Neural progenitor cell (in vitro differentiated cells): ENCODE measurements around the gene GALNTL6.

Experiments
- CTCF ChIP-seq: fragments of 200-600 bp; sonication (generic); IDR thresholded peaks from 2 replicates; pipeline ENCODE4 v1.5.1; 2017; ENCODE audit warnings: antibody characterized with exemption, mild to moderate bottlenecking
- EZH2 ChIP-seq: fragments of 200-600 bp; sonication (generic); IDR thresholded peaks from 2 replicates; pipeline ENCODE4 v1.6.1; 2017; ENCODE audit warnings: antibody characterized with exemption, mild to moderate bottlenecking, moderate library complexity
- EZH2phosphoT487 ChIP-seq: fragments of 200-600 bp; sonication (generic); IDR thresholded peaks from 2 replicates; pipeline ENCODE4 v1.6.1; 2017; ENCODE audit warnings: antibody characterized with exemption

DNA sequence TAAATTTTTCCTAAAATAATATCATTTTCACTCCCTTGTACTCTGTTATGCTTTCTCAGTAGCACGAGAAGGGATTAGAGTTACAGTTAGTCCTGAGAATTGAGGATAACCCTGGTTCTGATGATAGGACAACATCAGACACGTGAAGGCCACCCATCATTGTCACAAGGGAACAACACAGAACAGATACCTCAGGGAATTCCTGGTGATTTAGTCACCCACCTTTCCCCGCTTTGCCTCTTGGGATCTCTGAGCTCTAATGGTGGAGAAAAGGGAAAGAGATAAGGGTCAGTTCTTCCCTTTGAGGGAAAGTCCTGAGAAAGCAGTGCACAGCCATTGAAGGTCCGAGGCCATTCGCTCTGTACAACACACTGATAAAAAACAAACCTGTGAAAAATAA is 1243.1 kb downstream of the GALNTL6 start:
- TF ChIP-seq CTCF: no peak
- TF ChIP-seq EZH2: no peak
- TF ChIP-seq EZH2phosphoT487: no peak
